ENCODE data around the gene DCXR.

Gene DCXR

DNA sequence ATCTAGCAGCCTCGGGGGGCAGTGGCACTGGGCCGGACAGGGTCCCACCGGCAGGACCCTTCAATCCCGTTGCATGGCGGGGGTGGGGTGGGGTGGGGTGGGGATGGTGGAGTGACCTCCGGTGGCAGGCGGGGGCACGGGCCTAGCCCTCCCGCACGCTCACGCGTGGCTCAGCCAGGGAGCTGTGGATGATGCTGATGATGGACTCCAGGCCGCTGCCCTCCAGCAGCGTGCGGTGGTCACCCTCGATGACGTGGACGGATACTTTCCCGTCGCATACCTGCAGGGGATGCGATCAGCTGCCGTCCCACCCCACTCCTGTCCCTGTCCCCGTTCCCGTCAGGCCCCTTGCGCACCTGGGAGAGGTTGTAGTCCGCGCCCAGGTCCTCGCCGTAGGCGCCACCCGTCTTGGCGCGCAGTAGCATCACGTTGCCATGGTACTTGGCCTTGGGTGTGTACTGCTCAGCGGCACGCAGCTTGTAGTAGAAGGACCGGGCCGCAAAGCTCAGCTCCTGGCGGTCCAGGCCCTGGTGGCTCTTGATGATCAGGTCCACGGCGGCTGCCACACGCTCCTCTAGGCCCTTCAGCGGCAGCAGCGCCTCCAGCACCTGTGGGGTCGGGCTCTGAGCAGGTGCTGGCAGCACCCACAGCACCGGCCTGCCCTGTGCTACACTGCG, 41.6 kb upstream of the DCXR start:
- TF ChIP-seq GATA3 (IDR thresholded peaks at IDR 0.05; ENCODE audit: low read depth, low read length) (no peak), GATA2 (IDR thresholded peaks at IDR 0.05; ENCODE audit: low read depth, low read length) (no peak)

GRCh38 chr17:82078433-82078832, 40.9 kb upstream of the DCXR start:
- TF ChIP-seq GATA2 (IDR thresholded peaks at IDR 0.05; ENCODE audit: low read depth, low read length) (no peak), GATA3 (IDR thresholded peaks at IDR 0.05; ENCODE audit: low read depth, low read length) (no peak)

DNA sequence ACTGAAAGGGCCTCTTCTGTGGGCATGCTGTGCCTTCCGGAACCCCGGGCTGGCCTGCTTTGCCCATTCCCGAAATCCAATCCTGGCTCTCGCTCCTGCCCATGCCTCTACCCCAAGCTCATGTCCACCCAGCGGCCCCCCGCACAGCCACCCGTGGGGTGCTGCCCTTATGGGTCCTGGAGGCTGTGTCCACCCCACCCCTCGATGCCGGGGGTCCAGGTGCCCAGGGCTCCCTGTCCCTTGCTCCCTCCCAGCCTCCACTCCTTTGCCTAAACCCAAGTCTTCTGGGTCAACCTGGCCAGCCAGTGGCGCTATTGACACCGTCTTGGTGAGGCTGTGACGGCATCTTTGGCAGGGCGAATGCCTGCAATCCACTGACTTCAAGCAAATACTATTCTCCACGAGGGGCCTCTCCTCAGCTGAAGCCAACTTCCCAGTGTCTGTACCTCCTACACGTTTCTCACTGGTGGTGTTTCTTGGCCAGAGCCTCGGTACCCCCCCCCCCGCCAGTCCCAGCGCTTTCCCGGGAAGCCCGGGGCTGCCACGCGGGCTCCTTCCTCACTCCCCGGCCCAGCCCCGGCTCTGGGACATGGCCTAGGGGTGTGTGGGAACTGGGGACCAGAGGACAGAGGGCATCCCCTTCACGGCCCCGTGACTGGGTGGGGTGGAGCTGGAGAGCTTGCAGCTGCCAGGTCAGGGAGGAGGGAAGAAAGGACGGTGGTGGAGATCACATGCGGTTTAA, 40.3 kb upstream of the DCXR start:
- no peak for TF ChIP-seq GATA3 (IDR thresholded peaks at IDR 0.05; ENCODE audit: low read depth, low read length)
- TF ChIP-seq GATA2 (IDR thresholded peaks at IDR 0.05; ENCODE audit: low read depth, low read length): no peak

GRCh38 chr17:82076785-82077591, 39.5 kb upstream of the DCXR start:
- TF ChIP-seq GATA3 (IDR thresholded peaks at IDR 0.05; ENCODE audit: low read depth, low read length): no peak
- no peak for TF ChIP-seq GATA2 (IDR thresholded peaks at IDR 0.05; ENCODE audit: low read depth, low read length)

DNA sequence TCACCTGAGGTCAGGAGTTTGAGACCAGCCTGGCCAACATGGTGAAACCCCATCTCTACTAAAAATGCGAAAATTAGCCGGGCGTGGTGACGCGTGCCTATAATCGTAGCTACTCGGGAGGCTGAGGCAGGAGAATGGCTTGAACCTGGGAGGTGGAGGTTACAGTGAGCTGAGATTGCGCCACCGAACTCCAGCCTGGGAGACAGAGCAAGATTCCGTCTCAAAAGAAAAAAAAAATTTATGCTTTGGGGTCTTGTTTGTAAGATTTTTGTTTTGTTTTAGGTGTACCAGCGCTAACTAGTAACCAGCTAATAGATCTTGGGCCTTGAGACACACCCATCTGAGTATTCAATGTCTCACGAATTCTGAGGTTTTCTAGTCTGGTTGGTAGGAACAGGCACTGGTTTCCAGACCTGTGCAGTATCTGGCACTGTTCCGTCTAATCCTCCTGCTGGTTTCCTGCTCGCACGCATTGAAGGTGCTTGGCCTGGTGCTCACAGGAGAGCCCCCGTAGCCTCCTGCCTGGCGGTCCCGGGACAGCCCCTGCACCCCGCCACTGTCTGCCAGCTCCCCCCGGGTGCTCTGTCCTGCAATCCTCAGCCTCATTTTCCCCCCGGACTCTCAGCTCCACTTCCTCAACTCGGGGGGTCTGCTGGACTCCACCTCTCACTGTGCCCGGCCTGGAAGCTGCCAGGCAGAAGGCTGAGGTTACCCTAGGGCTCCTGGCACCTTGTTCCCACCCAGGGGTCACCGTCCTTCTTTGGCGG, 38.7 kb upstream of the DCXR start:
- TF ChIP-seq GATA3 (IDR thresholded peaks at IDR 0.05; ENCODE audit: low read depth, low read length) (no peak), GATA2 (IDR thresholded peaks at IDR 0.05; ENCODE audit: low read depth, low read length) (no peak)

GRCh38 chr17:82073446-82073845, 35.9 kb upstream of the DCXR start:
- no peak for TF ChIP-seq GATA3 (IDR thresholded peaks at IDR 0.05; ENCODE audit: low read depth, low read length)
- no peak for TF ChIP-seq GATA2 (IDR thresholded peaks at IDR 0.05; ENCODE audit: low read depth, low read length)

GRCh38 chr17:82072827-82073226, 35.3 kb upstream of the DCXR start:
- TF ChIP-seq GATA2 (IDR thresholded peaks at IDR 0.05; ENCODE audit: low read depth, low read length) (no peak), GATA3 (IDR thresholded peaks at IDR 0.05; ENCODE audit: low read depth, low read length) (no peak)

- no peak for TF ChIP-seq GATA3 (IDR thresholded peaks at IDR 0.05; ENCODE audit: low read depth, low read length)
- no peak for TF ChIP-seq GATA2 (IDR thresholded peaks at IDR 0.05; ENCODE audit: low read depth, low read length)
Observed at GRCh38 chr17:82070611-82071010, 33.1 kb upstream of the DCXR start.

- TF ChIP-seq GATA3 (IDR thresholded peaks at IDR 0.05; ENCODE audit: low read depth, low read length) (no peak), GATA2 (IDR thresholded peaks at IDR 0.05; ENCODE audit: low read depth, low read length) (no peak)
Observed at GRCh38 chr17:82065638-82066303, 28.3 kb upstream of the DCXR start, which contains the start of gene DUS1L. TSS of gene DUS1L (minus strand) at chr17:82065804. CDS start at chr17:82065059, 745 bp downstream.

DNA sequence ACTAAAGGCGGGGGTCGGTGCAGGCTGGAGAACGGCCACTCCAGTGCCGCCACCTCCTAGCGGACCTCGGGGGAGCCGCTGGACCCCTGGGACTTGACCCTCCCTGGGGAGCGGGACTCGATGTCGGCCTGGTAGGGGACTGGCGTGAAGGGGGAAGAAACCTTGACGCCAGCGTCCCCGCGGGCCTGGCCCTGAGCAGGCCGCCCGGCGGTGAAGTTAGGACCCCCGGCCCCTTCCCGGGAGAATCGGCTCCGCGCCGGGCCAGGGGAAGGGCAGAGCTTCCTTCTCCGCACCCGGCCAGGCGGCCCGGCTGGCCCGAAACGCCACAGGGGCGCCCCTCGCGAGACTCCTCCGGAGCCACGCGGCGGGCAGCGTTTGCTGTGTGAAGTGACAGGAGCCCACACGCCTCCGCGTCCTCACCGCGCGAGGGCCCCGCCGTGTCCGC, 27.7 kb upstream of the DCXR start:
- TF ChIP-seq GATA2 (IDR thresholded peaks at IDR 0.05; ENCODE audit: low read depth, low read length): no peak
- no peak for TF ChIP-seq GATA3 (IDR thresholded peaks at IDR 0.05; ENCODE audit: low read depth, low read length)

GRCh38 chr17:82064433-82065192, 27.1 kb upstream of the DCXR start:
- no peak for TF ChIP-seq GATA2 (IDR thresholded peaks at IDR 0.05; ENCODE audit: low read depth, low read length)
- no peak for TF ChIP-seq GATA3 (IDR thresholded peaks at IDR 0.05; ENCODE audit: low read depth, low read length)
